ENCODE measurements around the gene ATP1B2. TPM values are rescaled to one million over a fixed set of nuclear protein-coding genes. Genes with fewer than 3 reads are reported as not detected.
"Not testable (repeated sequence)": the region's sequence is repeated elsewhere in the genome, so short reads cannot be mapped to it uniquely, and the experiment has no call there.

ATP1B2 gene
- total RNA-seq, 1 donor = not detected

GRCh38 chr17:7614425-7615264 lies 36.1 kb upstream of the ATP1B2 start, which contains the start of gene FXR2:
Gene FXR2 (minus strand): TSS chr17:7614897. CDS start chr17:7614532, 365 bp downstream.
- peak; percentile 62 for TF ChIP-seq CTCF (IDR thresholded peaks at IDR 0.05; ENCODE audit: insufficient read depth, low read depth, low read length)
- H3K4me3 ChIP-seq (ENCODE audit: low read depth, low read length) = peak within 1 kb of the TSS; percentile 88
- DNase-seq (ENCODE audit: low read depth) = peak; percentile 100

GRCh38 chr17:7615265-7615747 lies 35.4 kb upstream of the ATP1B2 start:
- TF ChIP-seq CTCF (IDR thresholded peaks at IDR 0.05; ENCODE audit: insufficient read depth, low read depth, low read length) = no peak
- peak overlapping the region; percentile 61 for H3K4me3 ChIP-seq (ENCODE audit: low read depth, low read length)
- no peak for DNase-seq (ENCODE audit: low read depth)

GRCh38 chr17:7618608-7619007 lies 32.1 kb upstream of the ATP1B2 start:
- no peak for TF ChIP-seq CTCF (IDR thresholded peaks at IDR 0.05; ENCODE audit: insufficient read depth, low read depth, low read length)
- no peak for DNase-seq (ENCODE audit: low read depth)
- no peak overlapping the region for H3K4me3 ChIP-seq (ENCODE audit: low read depth, low read length)

GRCh38 chr17:7620835-7621234 lies 29.9 kb upstream of the ATP1B2 start:
- no peak for DNase-seq (ENCODE audit: low read depth)
- TF ChIP-seq CTCF (IDR thresholded peaks at IDR 0.05; ENCODE audit: insufficient read depth, low read depth, low read length) = no peak
- no peak overlapping the region for H3K4me3 ChIP-seq (ENCODE audit: low read depth, low read length)

- H3K4me3 ChIP-seq (ENCODE audit: low read depth, low read length) = no peak overlapping the region
- DNase-seq (ENCODE audit: low read depth) = no peak
- no peak for TF ChIP-seq CTCF (IDR thresholded peaks at IDR 0.05; ENCODE audit: insufficient read depth, low read depth, low read length)
Measured at GRCh38 chr17:7623661-7624060, 27.1 kb upstream of the ATP1B2 start.

GRCh38 chr17:7625749-7626148 lies 25.0 kb upstream of the ATP1B2 start:
- H3K4me3 ChIP-seq (ENCODE audit: low read depth, low read length); DNase-seq (ENCODE audit: low read depth): not testable (repeated sequence)

GRCh38 chr17:7626307-7626706 lies 24.4 kb upstream of the ATP1B2 start:
- DNase-seq (ENCODE audit: low read depth) = no peak
- H3K4me3 ChIP-seq (ENCODE audit: low read depth, low read length) = peak overlapping the region; percentile 62
- TF ChIP-seq CTCF (IDR thresholded peaks at IDR 0.05; ENCODE audit: insufficient read depth, low read depth, low read length) = no peak

All from fibroblast of villous mesenchyme (primary cell).